SK-N-SH (cell line): Measurements from ENCODE around the gene CYP27C1.

Source experiments
- CHD2 ChIP-seq: fragments of 150-350 bp; IDR thresholded peaks from 2 replicates; pipeline ENCODE4 v1.6.1; 2018; ENCODE audit warnings: low read length; ENCODE audit not compliant: partially characterized antibody
- MXI1 ChIP-seq: IDR thresholded peaks from 2 replicates; pipeline ENCODE4 v1.6.1; 2012; ENCODE audit warnings: mild to moderate bottlenecking, low read depth, low read length, improper control_type of control experiment
- POLR2AphosphoS5 ChIP-seq: IDR thresholded peaks from 2 replicates; pipeline ENCODE4 v1.6.1; 2012; ENCODE audit warnings: low read depth, low read length
- RFX5 ChIP-seq: IDR thresholded peaks from 2 replicates; pipeline ENCODE4 v1.6.1; 2012; ENCODE audit warnings: mild to moderate bottlenecking, improper control_type of control experiment, low read length
- TCF12 ChIP-seq: IDR thresholded peaks from 2 replicates; pipeline ENCODE4 v1.4.0; 2012
- TEAD4 ChIP-seq: IDR thresholded peaks from 2 replicates; pipeline ENCODE4 v1.4.0; 2012; ENCODE audit warnings: mild to moderate bottlenecking, borderline replicate concordance; ENCODE audit not compliant: insufficient read depth
- TF ChIP-seq, protein P1 (sequence below): fragments of 200-600 bp; sonication (generic); IDR thresholded peaks from 2 replicates; pipeline ENCODE4 v1.6.1; 2017; ENCODE audit warnings: antibody characterized with exemption, mild to moderate bottlenecking, moderate library complexity
- TF ChIP-seq, protein P2 (sequence below): IDR thresholded peaks from 2 replicates; pipeline ENCODE4 v1.4.0; 2012; ENCODE audit warnings: low read depth
- TF ChIP-seq, protein P3 (sequence below): IDR thresholded peaks from 2 replicates; pipeline ENCODE4 v1.6.1; 2012; ENCODE audit warnings: mild to moderate bottlenecking, low read depth, low read length, moderate library complexity

GRCh38 chr2:127138281-127138680 lies 81.8 kb downstream of the CYP27C1 start:
- TF ChIP-seq RFX5 = no peak
- no peak for TF ChIP-seq CHD2
- TF ChIP-seq, protein P1, sequence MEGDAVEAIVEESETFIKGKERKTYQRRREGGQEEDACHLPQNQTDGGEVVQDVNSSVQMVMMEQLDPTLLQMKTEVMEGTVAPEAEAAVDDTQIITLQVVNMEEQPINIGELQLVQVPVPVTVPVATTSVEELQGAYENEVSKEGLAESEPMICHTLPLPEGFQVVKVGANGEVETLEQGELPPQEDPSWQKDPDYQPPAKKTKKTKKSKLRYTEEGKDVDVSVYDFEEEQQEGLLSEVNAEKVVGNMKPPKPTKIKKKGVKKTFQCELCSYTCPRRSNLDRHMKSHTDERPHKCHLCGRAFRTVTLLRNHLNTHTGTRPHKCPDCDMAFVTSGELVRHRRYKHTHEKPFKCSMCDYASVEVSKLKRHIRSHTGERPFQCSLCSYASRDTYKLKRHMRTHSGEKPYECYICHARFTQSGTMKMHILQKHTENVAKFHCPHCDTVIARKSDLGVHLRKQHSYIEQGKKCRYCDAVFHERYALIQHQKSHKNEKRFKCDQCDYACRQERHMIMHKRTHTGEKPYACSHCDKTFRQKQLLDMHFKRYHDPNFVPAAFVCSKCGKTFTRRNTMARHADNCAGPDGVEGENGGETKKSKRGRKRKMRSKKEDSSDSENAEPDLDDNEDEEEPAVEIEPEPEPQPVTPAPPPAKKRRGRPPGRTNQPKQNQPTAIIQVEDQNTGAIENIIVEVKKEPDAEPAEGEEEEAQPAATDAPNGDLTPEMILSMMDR = no peak
- no peak for TF ChIP-seq TEAD4
- no peak for TF ChIP-seq TCF12
- TF ChIP-seq MXI1 = no peak
- TF ChIP-seq, protein P2, sequence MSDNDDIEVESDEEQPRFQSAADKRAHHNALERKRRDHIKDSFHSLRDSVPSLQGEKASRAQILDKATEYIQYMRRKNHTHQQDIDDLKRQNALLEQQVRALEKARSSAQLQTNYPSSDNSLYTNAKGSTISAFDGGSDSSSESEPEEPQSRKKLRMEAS = no peak
- TF ChIP-seq POLR2AphosphoS5 = no peak
- TF ChIP-seq, protein P3, sequence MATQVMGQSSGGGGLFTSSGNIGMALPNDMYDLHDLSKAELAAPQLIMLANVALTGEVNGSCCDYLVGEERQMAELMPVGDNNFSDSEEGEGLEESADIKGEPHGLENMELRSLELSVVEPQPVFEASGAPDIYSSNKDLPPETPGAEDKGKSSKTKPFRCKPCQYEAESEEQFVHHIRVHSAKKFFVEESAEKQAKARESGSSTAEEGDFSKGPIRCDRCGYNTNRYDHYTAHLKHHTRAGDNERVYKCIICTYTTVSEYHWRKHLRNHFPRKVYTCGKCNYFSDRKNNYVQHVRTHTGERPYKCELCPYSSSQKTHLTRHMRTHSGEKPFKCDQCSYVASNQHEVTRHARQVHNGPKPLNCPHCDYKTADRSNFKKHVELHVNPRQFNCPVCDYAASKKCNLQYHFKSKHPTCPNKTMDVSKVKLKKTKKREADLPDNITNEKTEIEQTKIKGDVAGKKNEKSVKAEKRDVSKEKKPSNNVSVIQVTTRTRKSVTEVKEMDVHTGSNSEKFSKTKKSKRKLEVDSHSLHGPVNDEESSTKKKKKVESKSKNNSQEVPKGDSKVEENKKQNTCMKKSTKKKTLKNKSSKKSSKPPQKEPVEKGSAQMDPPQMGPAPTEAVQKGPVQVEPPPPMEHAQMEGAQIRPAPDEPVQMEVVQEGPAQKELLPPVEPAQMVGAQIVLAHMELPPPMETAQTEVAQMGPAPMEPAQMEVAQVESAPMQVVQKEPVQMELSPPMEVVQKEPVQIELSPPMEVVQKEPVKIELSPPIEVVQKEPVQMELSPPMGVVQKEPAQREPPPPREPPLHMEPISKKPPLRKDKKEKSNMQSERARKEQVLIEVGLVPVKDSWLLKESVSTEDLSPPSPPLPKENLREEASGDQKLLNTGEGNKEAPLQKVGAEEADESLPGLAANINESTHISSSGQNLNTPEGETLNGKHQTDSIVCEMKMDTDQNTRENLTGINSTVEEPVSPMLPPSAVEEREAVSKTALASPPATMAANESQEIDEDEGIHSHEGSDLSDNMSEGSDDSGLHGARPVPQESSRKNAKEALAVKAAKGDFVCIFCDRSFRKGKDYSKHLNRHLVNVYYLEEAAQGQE = no peak
